Activated CD8-positive, alpha-beta memory T cell treated with anti-CD3 and anti-CD28 coated beads for 24 hours (primary cell): ENCODE measurements around the gene CAMK1D.
"Not testable (repeated sequence)": the region's sequence is repeated elsewhere in the genome, so short reads cannot be mapped to it uniquely, and the experiment has no call there.

ENCODE experiments used
- DNase-seq: peaks from one replicate; pipeline ENCODE4 v3.0.0-alpha.2; 2020

Gene CAMK1D

DNA sequence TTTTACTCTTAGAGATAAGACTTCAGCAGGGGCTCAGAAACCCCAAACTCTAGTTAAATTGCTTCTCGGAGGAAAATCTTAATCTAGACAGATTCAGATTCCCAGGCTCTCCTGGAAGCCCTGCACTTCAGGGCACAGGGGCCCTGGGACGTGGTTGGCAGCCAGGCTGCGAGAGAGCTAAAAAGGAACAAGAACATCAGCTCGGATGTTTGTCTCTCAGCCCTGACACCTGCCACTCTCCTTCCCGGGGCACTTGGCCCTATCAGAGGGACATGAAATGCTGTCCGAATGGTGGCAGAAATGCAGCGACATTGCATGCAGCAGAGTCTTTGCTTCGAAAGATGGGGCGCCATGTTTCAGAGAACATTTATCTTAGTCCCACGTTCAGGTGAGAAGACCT lies 485.4 kb downstream of the CAMK1D start:
- no peak for DNase-seq

DNA sequence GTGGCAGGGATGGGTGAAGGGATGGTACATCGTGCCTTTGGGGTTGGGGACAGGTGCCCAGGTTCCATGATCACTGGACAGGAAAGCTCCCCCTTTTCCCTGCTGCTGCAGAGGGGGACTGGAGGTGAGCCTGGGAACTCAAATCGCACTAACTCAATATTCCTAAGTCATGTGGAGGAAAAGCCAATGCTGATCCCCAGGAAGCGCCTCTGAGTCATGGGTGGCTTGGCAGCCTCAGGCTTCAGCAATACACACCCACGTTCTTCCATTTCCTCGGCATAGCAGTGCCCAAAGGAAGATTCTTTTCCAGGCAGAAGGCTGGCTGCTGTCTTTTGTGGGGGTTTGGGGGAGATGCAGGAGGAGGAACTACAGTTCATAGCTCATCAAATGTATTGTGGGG lies 486.4 kb downstream of the CAMK1D start:
- DNase-seq: no peak

DNA sequence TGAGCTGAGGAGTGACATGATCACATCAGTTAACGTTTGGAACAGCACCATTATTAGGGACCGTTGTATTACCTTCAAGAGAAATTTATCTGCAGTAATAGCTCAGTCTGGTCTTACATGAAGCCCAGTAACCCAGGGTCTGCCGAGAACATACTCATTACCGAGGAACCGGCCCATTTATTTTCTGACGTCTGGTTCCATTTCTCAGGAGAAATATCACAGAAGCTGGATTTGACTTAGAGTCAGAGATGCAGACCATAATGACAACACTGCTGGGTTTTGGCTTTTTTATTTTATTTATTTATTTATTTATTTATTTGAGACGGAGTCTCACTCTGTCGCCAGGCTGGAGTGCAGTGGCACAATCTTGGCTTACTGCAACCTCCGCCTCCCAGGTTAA lies 489.0 kb downstream of the CAMK1D start:
- DNase-seq: no peak

DNA sequence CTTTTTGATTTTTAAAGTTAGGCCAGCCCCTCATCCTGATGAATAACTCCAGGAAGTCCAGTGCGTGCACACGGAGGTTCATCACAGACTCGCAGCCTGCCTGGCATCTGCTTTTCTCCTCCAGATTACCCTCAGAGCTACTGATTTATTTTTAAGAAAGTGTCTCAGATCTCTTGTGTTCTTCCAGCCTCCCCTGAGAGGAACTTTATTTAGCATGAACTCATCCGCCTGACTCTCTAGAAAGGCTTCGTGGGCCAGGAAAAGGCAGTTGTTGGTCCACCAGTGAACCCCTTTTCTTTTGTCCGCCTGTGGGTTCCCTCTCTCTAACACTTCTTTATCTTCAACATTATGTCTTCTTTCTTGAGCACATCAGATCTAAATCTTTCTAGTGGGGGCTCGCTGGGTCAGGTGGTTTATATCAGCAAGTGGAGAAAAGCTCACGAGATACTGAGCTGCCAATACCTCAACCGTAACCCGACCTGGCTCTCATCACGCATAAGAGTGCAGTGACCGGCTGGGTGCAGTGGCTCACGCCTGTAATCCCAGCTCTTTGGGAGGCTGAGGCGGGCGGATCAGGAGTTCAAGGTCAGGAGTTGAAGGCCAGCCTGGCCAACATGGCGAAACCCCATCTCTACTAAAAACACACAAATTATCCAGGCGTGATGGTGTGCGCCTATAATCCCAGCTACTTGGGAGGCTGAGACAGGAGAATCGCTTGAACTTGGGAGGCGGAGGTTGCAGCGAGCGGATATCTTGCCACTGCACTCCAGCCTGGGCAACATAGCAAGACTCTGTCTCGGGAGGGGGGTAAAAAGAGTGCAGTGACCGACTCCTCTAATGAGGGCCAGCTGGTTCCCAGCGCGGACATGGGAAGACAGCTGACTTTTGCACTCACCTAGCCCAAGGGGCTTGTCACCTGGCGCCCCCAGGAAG lies 489.9 kb downstream of the CAMK1D start:
- no peak for DNase-seq

DNA sequence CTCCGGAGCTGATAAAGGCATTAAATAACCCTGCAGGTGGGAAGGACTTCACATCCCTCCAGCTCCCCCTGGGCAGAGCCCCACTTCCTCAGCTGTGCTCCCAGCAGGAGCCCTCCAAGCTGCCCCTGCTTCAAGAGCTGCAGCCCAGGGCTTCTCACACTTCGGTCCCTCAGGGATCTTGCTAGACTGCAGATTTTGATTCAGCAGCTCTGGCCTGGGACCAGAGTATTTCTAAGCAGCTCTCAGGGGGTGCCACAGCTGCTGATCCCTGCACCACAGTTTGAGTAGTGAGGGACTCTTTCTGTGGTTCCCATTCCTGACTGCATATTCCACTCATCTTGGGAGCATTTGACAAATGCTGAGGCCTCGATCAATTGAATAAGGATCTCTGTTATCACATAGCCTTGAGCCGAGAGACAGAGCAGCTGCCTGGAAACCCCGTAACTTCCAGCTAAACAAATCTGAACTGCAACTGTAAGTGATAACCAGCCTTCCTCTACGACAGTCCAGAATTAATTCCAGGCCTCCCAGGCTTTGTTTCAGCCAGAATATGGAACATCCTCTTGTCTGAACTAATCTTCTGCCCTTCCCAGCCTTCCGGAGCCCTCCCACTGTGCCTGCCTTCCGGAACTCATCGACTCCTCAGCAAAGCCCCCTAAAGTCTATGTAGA lies 490.7 kb downstream of the CAMK1D start:
- DNase-seq: no peak

DNA sequence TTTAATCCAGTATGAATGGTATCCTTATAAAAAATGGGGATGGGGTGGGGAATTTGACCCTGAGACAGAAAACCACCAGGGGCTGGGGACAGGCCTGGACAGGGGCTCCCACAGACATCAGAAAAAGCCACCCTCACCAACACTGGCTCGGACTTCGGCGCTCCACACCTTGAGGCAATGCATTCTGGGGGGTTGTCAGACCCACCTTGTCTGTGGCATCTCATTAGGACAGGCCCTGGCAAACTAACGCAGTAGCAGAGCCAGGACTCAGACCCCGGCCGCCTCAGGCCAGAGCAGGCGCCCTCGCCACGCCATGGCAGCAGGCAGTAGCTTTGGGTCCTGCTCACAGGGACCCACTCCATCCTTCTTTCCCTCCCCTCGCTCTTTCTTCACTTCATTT lies 492.1 kb downstream of the CAMK1D start:
- DNase-seq: no peak

DNA sequence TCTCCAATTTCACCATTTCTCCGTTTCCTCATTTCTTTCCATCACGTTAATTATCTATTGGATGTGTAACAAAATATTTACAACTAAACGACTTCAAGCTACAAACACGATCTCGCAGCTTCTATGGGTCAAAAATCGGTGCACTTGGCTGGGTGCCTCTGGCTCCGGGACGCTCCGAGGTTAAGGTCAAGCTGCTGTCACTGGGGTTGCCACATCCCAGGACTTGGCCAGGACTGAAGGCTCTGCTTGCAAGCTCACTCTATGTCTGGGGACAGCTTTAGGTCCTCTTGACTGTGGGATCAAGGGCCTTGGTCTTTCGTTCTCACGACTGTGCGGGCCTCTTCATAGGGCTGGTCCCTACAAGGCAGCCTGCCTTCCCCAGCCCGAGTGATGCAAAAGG lies 492.5 kb downstream of the CAMK1D start:
- DNase-seq: no peak

DNA sequence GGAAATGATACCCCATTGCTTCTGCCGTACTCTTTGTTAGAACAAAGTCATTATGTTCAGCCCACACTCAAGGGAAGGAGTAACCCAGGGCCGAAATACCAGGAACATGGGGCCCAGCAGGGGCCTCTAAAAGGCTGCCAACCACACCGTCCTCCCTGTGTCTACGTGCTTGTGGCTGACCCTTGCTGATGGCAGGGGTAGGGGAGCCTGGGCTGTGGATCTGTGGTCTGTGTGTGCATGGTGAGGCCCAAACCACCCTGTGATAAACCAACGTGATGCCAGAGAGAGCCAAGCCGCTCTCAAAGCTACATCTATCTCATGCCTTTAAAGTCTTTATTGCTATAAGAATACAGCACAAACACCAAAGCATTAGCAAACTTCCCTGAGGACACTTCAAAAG lies 493.0 kb downstream of the CAMK1D start:
- no peak for DNase-seq

DNA sequence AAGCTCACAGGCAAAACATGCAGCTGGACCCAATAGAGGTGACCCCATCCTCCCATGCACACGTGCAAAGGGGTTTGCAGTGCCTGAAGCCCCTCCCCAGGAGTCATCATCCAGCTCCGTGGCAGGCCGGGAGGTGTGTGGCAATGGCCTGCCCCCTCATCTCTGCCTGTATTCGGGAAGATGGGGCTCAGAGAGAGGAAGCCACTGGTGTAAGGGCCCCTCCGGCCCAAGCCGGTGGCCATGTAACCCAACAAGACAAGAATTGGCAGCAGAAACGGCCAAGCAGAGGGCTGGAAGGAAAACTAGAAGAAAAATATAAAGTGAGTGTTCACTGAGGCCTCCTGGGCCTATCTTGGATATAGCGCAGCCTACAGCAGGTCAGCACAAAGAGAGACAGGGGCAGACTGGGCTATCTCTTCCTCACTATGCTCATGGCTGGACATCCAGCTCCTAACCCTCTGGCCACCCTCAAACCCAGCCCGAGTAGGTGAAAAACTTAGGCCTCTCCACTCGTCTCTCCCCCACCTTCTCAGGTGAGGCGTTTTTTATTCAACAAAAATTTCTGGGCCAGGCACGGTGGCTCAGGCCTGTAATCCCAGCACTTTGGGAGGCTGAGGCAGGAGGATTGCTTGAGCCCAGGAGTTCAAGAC lies 494.1 kb downstream of the CAMK1D start:
- no peak for DNase-seq

DNA sequence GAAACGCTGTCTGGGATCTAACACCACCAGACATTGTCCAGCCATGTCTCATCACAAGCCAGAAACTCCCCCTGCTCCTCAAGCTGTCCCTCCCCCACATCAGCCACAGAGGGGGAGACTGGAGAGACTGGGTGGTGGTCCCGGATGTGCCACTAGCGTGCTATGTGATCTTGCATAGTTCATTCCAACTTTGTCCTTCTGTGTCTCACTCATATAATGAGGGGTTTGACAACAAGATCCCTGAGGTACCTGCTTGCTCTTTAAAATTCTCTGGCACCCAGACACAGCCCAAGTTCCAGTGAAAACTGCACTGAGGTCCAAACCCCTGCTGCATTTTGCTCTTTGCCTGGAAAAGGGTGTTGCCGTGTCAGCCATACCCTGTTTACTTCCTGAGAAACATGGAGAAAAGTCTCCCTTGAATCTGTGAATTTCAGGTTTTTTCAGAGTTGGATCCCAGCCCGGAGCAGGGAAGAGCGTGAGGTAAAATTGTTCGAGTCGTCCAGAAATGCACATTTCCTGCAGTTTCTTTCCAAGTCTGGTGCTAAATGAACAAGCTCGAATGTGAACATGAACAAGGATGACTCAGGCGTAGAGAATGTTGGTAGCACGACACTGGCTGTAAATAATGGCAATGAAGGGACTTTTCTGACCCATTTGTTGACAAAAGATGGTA lies 495.6 kb downstream of the CAMK1D start:
- no peak for DNase-seq

DNA sequence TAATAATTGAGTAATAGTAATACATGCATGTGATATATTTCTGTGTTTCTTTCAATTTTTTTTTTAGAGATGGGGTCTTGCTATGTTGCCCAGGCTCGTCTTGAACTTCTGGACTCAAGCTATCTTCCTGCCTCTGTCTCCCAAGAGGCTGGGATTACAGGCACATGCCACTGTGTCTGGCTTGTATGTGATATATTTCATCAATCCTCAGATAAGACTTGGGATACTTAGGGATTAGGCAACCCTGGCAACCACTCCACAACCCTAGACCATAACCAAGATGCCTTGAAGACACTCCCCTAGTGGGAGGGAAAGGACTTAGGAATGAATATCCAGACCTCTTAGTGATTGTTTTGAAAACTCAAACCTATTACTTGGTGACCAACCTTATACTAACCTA lies 497.4 kb downstream of the CAMK1D start:
- no peak for DNase-seq

DNA sequence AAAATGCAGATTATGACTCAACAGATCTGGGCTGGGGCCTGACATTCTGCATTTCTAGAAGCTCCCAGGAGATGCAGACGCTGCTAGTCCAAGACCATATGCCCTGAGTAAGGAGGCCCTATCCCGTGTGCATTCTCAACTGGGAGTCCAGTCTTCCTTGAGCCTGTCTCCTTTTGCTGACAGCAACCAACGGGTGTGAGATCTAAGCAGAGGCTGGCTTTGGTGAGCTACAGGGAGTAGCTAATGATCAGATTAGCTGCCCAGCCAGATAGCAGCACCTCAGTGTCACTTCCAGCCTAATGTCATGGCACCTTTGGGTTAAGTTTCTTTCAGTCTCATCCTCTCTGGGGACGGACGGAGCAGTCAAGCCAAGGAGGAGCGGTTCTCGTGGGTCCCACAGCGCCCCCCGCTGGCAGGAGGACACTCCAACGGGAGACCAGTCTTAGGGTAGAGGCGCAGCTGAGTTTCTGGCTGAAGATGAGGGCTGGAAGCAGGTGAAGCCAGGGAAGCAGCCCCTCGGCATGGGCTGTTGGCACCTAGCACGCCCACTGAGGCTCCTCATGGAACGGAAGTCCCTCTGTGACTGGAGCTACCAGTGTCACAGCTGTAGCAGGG lies 498.1 kb downstream of the CAMK1D start:
- no peak for DNase-seq

DNA sequence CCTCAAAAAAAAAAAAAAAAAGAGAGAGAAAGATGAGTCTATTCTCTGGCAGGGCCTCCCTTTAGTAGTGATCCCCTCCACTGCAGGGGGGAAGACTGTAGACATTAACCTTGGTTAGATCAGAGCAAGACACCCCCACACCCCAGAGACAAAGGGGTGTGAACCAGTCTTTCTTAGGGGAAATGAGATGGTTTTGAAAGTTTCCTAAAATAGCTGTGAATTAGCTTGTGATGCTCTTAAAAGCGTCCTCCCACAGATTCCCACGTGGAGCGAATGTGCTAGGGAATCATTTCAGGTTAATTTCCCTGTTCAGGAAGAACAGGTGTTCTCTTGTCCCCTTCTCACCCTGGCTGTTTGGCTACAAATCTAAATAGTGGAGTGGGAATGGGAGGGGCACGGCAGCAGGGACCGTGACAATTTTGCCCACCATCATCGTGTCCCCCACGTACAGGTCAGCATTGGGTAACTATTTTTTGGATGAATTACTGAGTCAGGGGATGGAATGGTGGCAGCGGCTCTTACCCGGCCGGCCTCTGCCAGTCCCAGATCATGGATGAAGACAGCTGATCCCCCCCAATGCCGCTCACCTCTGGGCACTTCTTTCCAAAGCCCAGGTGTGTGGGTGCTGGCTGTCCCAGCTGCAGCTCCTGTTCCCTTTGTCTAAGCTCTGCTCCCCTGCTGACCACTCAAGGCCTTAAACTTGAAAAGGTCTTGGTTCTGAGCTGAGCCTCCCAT lies 499.3 kb downstream of the CAMK1D start:
- DNase-seq: no peak

DNA sequence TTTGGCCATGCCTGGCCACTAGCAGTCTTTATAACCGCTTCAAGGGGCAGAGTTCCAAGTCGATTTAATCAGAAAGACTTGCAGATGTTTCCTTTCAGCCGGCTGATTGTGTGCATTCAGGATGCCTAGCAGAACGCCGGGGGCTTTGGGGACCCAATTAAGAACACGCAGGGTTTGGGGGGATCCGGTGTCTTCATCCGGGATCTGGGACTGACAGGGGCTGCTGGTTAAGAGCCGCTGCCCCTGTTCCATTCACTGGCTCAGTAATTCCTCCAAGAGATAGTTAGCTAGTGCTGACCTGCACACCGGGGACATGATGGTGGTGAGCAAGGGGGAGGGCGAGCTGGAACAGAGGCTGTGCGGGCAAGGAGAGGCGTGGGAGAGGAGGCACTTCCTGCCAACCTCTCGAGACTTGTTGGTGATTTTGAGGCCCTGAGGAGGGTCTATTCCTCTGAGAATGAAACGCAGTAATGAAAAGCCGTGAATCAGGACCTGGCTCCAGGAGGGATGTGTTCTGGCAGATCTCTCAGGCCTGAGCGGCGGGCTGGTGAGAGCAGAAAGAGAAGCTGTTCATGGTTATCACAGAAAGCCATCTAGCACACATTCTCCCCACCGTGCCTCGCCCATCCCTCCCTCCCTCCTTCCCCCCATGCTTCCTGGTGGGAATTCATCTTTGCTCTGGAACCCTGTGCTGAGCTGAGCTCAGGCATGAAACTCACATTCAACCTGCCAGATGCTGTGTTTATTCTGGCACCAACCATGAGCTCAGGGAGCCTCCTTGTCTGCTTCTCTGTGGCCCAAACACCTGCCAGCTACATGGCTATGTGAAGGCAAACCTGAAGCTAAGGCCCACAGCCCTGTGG lies 500.2 kb downstream of the CAMK1D start:
- DNase-seq: no peak

DNA sequence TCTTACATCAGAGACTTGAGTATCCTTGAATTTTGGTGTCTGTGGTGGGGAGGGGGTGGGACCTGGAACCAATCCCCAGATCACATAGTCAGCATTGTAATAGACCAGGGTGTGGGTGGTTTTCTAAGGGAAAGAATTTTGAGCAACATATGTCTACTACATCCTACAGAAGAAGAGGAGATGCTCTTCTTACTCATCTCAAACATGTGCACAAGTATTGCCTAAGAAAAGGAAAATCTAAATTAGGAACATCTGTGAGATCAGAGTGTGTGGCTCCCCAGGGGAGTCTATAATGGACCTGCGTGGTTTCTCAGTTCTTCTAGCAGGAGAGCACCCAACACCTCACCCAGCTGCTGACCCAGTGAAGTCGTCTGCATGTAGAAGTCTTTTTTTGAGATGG lies 503.3 kb downstream of the CAMK1D start:
- DNase-seq: no peak

DNA sequence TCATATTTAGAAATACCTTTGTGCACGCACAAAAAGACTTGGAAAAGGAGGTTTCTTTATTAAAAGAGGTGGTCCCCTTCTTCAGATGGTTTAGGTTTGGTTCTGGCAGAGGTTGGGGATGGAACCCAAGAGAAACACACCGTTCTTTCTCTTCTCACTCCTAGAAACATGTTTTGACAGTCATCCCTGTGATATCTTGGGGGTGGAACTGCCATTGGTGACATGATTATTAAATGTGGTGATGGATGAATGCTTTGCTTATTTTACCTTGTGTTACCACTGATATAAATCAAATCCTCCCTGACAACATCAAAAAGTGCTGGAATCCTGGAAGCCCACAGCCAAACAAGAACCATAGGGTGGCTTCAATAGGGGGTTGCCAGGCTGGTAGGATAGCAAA lies 505.6 kb downstream of the CAMK1D start:
- DNase-seq: no peak

DNA sequence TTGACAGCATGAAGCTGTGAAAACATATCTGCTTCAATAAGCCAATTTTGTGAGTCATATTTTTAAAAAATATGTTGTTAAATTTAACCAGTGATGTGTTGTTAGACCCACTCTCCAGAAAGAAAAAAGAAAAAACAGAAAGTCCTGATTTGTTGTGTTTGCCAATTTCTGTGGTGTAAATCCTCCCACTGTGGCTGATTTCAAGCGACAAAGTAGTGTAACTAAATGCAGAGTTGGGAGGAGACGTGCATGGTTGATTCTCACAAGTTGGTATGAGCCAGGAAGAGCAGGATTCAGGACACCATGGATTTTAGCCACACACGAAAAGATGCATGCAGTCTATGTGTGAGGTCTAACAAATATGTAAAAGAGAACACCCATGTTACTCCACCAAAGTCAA lies 513.1 kb downstream of the CAMK1D start:
- no peak for DNase-seq

DNA sequence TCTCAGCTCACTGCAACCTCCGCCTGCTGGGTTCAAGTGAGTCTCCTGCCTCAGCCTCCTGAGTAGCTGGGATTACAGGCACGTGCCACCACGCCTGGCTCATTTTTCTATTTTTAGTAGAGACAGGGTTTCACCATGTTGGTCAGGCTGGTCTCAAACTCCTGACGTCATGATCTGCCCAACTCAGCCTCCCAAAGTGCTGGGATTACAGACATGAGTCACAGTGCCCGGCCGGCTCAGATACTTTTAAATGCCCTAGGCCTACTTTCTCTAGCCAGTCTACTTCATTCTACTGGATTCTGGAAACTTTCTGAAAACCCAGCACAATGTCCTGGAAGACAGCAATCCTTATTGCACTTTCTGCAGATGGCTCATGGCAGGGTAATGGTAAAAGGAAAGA lies 516.2 kb downstream of the CAMK1D start:
- not testable (repeated sequence) for DNase-seq

DNA sequence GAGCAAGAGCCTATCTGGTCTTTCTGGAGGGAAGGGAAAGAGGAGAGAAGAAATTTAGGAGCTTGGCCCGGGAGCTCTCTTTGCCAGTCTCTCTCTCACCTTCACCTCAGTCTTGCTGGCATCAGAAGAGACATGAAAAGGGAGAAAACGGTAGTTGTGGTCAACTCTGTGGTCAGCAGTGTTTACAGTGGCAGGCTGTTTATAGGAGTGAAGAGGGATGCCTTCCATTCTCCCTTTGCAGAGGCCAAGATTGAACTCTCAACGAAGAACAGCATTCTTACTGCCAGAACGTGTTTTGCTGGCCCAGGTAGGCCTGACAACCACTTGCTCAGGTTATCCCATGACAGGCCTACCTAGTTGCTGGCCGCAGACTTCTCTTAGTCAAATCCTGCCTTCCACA lies 518.9 kb downstream of the CAMK1D start:
- no peak for DNase-seq

DNA sequence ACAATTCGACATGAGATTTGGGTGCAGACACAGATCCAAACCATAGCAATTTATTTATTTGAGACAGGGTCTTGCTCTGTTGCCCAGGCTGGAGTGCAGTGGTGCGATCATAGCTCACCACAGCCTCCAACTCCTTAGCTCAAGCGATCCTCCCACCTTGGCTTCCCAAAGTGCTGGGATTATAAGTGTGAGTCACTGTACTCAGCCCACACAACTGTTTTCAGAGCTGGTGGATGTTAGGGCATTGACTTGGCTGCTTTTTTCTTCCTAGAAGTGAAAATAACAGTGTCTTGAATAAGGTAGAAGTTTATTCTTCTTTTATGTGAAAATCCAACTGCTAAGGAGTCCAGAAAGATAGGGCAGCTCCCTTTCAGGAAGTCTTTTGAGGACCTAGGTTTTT lies 520.1 kb downstream of the CAMK1D start:
- no peak for DNase-seq

DNA sequence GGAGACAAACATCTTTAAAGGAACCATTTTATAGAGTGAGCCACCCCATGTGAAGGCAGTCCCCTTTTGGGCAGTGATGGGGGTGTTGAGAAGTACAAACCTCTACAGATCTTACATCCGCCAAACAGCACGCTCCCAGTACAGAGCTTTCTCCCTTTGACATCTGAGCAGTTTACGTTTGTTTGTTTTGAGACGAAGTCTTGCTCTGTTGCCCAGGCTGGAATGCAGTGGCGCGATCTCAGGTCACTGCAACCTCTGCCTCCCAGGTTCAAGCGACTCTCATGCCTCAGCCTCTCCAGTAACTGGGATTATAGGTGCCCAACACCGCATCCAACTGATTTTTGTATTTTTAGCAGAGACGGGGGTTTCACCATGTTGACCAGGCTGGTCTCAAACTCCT lies 523.2 kb downstream of the CAMK1D start:
- no peak for DNase-seq
